ENCODE measurements around the gene TBC1D22A.

TBC1D22A gene

DNA sequence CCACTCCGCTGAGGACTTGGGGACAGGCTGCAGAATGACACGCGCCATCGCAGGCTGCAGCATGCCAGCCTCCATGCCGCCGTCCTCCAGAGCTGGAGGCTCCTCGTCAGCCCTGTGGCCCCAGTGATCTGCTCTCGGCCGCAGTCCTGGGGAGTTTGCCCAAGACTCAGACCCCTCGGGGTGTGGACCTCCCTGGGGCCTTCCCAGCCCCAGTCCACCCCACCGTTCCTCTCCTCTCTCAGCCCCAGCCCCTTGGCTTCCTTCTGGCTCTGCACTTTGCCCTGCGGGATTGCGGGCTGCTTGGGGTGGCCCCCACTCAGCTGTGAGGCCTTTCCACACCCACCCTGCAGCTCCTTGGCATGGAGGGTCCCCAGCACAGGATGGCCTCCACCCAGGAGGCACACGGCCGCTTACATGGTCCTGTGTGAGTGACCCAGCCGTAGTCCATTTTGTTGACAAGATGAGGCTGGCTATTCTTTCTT is 414.9 kb downstream of the TBC1D22A start:
- DNase-seq: no peak

DNA sequence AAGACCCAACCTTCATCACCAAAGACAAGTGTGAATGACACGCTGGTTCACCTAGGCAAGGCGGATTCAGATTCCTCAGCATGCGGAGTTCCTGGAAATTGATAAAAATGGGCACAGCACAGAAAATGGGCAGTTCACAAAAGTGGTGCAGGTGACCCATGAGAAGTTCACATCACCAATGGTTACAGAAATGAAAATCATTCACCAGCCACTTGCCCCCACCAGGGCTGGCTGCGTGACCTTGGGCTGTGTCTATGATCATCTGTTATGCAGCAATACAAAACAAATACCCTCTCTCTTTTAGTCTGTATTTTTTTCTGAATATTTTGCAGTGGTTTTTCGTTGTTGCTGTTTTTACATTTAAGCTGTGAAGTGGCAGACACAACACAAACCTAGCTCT is 415.9 kb downstream of the TBC1D22A start:
- no peak for DNase-seq

DNA sequence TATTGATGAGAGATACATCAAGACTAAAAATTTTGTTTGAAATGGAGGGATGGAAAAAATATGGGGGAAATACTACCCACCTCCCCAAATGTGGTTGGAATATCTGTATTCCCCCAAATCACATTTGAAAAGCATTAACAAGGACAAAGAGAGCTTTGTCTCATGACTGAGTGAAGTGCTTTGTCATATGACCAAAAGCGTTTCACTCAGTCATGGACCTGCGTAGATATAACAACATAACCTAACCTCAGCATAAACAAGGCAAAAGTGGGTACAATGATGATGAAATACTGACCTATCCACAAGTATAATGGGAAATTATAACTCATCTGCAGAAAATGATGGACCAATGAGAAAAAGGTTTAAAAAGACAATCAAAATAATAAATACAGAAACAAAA is 418.3 kb downstream of the TBC1D22A start:
- no peak for DNase-seq

DNA sequence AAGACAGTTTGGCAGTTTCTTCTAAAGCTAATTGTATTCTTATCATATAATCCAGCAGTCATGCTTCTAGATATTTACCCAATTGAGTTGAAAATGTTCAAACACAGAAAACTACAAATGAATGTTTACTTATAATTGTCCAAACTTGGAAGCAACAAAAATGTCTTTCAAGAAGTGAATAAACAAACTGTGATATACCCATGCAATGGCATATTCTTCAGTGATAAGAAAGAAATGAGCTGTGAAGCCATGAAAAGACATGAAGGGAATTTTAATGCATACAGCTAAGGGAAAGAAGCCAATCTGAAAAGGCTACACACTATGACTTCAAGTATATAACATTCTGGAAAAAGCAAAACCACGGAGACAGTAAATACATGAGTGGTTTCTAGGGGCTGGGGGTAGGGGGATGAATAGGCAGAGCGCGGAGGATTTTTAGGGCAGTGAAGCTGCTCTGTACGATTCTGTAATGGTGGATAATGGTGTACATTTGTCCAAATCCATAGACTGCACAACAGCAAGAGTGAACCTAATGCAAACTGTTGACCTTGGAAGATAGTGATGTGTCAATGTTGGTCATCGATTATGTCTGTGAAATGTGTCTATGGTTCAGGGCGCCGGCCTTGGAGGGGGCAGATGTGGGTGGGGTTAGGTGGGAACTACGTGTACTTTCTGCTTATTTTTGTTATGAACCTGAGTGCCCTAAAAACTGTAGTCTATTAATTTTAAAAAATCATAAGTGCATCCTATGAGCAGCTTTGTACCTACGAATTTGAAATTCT is 424.9 kb downstream of the TBC1D22A start:
- no peak for DNase-seq

DNA sequence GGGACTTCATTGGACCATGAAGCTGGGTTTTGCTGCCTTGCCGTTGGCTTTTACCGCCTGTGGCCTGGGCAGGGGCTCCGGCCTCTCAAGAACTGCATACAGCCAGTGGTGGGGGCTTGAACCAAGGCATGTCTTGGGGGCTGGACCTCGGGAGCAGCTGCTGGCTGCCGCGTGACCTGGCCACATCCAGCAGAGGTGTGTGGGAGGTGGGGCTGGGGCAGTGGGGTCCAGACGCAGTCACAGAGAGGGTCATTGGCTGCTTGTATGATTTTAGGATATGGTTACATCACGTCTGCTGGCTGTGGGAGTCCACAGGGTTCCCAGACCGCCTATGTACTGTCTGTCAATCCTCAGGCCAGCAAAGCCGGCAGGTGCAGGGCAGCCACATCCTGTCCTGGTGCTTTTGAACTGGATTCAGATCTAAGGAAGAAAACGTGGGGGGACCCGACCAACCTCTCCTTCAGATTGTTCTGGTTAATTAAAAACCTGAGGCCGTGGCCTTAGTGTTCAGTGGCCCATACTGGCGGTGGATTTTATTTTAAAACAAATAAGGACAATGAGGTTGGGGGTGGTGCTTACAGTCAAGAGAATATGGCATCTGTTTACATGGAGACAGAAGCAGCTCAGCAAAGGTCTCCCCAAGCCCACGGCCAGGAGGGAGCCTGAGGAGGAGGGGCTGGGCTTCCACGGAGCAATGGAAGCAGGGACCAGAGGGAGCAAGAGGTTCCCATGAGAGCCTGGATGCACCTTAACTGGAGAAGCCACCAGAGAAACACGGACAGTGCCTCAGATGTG is 426.0 kb downstream of the TBC1D22A start:
- DNase-seq: no peak

DNA sequence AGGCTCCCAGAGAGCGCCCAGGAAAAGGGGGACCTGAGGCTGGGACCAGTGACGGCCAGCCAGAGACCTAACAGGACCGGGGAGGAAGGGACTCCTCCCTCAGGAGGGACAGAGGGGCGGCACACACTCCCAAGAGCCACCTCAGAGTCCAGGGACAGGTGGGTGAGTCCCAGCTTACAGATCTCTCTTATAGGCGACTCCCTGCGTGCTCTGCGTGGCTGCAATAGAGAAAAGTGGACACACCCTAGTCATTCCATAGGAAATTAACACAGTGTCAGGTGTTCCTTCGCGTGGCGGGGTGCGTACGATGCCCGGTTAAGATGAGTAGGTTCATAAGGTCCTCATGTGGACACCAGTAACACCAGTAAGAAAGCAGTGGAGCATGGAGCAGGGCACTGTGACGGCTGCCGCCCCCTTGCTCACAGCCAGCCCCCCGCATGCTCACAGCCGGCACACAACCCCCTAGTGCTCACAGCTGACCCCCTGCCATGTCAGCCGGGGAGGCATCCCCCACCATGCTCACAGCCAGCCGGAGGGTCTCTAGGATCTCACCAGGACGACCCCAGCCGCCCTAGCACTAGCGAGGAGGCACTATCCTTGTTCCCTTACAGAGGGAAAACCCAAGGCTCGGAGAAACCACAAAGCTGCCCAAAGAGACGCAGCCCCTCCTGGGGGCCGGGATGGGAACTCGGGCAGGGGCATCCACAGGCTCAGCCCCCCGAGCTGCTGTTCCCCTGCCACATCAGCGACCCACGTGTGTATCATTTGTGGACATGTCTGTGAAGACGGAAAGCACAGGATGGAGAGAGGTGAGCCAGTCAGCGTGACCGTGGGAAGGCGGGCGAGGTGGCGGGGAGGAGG is 426.8 kb downstream of the TBC1D22A start:
- no peak for DNase-seq

DNA sequence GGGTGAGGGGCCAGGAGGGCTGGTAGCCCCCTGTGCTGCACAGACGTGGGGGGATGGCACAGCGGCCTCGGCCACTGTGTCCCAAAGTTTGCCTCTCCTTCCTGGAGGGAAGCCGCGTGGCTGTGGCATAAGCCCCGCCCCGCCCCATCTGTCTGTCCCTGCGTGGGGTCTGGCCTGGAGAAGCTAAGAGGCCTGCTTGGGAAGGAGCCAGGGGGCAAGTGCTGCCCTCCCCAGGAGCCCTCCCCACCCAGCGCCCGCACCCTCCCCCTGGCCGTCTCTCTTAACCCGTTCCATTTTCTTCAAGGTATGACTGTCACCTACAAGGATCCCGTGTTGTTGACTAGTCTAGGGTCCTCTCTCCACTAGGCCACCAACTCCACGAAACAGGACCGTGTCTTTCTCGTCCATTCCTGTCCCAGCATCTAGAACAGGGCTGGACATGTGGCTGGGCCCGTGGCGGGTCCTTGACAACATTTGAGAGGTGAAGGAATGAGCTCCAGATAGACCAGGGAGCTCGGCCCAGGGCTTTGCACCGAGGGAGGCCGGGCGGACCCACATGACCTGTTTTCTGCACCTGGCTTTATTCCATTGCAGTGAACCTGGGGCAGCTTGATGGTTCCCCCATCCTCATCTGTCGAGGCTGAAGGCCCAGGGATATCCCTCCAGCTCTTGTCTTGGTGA is 428.0 kb downstream of the TBC1D22A start:
- DNase-seq: no peak

DNA sequence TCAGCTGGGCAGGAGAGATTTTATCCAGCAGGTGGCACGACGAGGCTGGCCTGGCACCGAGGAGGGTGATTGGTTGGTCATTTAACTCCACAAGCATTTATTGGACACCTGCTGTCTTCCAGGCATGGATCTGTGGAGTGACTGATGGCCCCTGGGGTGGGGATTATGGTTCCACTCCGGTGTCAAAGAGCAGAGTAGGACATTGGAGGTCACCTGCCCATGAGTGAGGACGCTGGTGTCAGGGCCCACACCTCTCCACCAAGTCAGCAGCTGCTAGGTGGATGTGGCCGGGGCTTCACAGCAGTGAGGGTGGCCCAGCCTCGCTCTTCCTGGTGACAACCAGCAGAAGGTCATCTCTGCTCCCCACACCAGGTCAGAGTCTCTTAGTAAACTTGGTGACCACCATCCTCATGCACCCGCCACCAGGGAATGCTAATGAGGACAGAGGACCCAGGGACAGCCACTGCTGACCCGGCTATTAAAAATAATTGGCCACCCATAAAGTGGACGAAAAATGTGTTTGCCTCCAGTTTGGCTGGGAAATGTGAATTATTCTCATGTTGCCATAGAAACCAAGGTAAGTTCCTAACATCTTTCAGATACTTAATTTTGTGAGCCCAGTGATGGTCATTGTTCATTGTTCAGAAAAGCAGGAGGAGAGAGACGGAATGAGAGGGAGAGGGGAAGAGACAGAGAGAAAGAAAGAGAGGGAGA is 428.7 kb downstream of the TBC1D22A start:
- peak; percentile 50 for DNase-seq

DNA sequence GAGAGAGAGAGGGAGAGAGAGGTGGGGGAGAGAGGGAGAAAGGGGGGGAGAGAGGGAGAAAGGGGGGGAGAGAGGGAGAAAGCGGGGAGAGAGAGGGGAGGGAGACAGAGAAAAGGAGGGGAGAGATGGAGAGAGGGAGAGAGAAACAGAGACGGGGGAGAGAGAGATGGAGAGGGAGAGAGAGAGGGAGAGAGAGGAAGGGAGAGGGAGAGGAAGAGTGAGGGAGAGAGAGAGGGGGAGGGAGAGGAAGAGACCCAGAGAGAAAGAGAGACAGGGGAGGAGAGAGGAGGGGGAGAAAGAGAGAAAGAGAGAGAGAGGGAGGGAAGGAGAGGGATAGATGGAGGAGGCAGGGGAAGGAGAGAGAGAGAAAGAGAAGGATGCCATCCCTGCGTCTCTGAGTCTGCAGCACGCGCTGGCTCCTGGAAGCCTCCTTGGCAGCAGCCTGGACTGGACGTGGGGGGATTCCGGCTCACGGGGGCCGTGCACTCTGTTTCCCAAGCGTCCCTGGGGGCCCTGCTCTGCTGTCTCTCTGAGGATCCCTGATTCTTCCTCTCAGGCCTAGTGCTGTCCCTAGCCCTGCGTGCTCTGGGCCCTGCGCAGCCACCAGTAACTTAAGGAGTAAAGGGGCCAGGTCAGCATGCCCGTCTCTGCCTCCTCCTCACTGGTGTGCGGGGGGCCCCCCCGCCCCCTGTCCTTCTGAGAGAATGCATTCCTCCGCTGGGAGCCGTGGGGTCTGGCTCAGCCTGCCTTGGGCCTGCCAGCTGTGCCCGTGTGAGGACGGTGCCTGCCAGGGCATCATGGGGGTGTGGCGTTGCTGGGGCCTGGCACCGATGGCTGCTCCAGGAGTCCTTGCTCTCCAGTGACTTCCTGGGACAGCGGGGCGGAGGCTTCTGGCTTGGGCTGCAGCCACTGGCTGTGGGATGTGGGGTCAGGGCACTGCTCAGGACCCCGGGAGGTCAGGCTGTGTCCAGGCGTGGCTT is 429.5 kb downstream of the TBC1D22A start:
- DNase-seq: no peak

DNA sequence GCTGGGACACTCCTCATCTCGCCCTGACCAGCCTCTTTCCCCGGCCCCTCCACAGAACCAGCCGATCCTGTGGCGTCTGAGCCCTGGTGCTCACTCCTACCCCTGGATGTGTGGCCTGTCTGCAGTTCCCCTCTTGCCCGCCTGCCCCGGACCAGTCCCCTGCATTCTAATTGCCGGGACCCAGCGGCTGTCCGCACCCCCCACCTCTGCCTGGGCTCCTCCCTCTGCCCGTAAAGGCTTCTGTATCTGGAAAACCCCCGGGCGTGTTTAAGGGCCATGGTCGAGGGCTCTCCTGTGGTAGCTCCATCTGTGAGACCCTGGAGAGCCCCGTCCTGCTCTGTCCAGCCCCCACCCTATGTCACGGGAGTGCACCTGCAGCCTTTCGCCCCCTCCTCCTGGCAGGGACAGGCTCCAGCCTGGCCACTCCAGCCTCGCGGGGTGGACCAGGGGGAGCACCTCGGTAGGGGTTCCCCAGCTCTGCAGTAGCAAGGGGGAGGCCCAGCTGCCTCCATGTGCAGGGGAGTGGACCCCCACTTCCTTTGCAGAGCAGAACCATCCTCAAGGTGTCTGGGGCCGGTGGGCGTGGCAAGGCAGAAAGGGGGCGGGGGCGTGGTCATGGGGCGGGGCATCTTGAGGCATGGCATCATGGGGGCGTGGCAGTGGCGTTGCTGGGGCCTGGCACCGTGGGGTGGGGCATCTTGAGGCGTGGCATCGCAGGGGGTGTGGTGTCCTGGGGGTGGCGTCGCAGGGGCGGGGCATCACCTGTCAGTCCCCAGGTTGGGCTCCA is 430.4 kb downstream of the TBC1D22A start:
- DNase-seq: no peak

DNA sequence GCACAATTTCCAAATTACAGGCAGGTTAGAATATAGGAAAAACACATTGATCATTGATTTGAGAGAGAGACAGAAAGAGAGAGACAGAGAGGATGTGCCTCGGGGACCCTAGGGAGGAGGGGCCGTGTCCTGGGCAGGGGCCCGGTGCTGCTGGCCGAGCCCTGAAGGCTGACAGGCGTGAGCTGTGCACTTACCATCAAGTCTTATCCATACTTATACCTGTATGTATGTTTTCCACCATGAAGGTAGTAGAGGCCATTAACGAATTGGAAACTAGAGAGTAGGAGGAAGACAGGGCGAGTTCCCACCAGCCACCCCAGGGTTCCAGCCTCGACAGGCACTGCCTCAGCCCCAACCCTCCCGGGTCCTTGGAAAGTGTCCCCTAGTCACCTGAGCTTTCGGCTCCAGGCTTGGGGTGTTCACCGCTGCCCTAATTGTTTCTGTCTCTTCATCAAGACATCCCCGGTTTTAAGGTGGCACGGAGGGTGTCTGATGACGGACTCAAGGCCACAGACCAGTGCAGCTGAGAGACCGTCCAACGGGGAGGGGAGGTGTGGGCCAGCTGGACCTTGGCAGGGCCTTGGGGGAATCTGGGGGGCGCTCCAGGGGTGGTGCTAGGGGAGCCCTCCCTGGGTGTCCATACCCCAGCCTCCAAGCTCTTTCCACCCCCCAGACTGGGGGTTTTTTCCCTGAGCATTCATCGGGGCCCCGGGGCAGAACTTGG is 431.3 kb downstream of the TBC1D22A start:
- DNase-seq: no peak

DNA sequence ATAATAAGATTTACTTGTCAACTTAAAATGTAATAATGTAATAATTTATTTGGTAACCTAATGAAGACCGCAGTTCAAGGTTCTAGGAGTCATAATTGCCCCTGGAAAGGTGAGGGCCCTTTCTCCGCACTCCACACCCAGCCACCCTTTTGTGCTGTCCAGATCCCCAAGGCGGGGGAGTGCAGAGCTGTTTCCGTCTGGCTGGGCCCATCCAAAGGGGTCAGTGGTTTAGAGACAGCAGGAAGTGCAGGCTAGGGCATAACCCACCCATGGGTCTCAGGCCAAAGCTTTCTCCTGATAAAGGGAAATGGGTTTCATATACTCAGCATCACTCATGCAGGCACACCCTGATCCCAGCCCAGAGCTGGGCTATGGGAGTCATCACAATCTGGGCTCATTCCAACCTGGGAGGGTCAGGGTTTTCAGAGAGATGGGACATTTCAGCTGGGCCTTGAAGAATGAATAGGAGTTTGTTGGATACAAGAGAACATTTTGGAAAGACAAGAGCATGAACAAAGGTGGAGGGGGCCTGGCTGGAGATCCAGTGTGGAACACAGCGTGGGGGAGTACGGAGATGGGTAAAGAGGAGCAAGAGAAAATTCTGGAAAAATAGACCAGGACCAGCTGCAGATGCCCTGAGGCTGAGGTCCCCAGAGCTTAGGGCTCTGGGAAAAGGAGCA is 432.2 kb downstream of the TBC1D22A start:
- DNase-seq: no peak

DNA sequence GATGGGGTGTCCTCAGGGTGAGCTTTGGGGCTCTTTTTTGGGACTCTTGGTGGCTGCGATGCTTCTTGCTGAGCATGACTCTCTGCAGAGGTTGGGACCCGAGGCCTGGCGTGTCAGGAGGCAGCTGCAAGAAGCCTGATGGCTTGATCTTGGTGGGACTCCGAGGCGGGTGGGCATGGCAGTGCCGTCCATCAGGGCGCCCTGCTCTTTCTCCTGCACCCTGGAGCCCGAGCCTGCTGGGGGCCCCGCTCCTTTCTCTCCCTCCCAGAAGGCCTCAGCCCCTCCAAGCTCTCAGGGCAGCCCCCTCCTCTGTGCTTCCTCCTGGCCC is 432.7 kb downstream of the TBC1D22A start:
- no peak for DNase-seq

DNA sequence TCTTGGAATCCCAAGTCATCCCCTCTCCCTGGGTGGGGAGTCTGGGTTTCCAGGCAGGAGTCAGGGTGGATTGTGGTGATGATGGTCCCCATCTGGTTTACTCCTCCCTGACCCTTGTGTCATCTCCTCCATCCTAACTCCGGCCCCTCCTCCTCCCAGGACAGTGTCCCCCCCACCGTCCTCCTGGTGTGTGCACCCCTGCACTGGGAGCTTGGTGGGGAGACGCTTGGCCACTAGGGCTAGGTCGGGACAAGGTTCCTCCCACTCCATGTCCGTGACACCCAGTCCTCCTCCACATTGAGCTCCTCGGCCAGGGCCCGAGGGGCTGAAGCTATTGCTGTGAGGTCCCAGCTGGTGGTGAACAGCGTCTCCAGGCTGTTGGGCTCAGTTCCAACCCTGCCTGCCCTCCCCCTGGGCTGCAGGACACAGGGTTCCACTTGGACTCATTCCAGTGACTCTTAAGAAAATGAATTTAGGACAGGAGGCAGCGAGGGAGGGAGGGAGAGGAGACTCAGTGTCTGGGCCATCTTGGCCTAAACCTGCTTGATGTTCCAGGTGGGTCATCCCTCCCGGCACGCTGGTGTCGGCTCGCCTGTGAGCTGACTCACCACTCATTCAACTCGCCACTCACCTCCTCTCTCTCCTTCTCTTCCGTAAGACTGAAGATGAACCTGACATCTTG is 433.2 kb downstream of the TBC1D22A start:
- DNase-seq: no peak

DNA sequence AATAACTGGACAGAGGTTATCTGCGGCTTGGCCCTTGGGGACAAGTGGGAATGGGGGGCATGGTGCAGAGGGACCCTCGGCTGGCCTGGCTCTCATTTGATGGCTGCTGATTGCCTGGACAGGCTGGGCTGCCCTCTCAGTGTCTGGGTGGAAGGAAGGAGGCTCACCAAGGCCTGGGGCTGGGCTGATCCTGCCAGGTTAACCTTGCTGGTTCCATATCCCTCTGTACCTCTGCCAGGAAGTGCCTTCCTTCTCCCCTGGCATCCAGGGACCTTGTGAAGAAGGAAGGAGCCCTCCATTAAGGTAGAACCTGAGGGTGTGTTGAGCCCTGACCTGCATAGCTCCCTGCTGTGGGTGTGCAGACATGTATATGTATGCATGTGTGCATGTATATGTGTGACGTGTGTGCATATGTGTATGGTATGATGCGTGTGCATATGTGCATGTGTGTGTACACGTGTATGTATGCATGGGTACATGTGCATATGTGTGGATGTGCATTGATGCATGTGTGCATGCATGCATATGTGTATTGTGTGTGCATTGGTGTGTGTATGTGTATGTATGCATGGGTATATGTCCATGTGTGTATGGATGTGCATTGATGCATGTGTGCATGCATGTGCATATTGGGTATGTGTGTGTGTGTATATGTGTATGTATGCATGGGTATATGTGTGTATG is 433.9 kb downstream of the TBC1D22A start:
- no peak for DNase-seq

DNA sequence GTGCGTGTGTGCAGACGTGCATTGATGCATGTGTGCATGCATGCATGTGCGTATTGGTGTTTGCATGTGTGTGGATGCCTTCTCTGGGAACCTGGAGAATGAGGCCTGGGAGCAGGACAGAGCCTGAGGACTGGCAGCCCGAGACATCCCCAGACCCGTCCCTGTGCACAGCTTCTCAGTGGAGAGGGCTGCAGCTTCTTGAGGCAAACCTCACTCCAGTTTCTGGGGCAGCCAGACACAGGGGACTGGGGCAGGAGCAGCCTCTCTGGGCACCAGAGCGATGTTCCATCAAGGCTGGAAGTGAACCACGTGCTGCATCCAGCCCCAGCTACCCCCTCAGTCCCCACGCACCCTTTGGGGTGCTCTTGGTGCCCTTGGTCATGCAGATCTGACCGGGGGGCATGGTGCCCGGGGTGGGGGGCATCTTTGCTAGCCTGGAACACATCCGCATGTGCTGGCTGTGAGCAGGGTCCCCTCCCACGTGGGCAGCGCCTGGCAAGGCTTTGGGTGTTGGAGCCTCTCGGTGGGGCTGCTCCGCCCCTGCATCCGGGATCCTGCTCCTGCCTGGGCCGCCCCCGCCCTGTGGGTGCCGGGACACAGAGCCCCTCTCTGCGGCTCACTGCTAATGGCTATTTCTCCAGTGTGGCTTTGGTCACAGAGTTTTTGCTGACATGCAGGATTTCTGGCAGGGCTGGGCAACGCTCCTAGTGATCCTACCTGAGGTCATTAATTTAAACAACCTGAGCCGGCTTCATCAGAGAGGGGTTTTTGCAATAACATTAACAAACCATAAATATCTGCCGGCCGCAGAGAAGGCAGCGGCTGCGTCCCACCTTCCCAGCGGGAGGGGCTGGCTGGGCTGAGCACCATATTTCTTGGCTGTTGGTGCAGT is 434.7 kb downstream of the TBC1D22A start:
- DNase-seq: no peak

Data from eye (tissue), 1 donor.